GM12878 (cell line): ENCODE measurements around the gene TEAD4. TPM values are rescaled to one million over a fixed set of nuclear protein-coding genes. Genes with fewer than 3 reads are reported as not detected.

Experiments
- ATAC-seq: fragments of 200-7000 bp; cut with Tn5 transposase; 3 replicates; pipeline ENCODE4 v1.9.1; 2020; ENCODE audit warnings: mild to moderate bottlenecking, moderate library complexity
- BruUV-seq: library from RNA; stranded (reverse); fragments of 400-500 nt; replicated peaks from 2 replicates; lab custom pipeline; 2021; lab: Mats Ljungman, UMichigan
- CTCF ChIA-PET: fragments of 300-600 bp; sonication (Branson Sonifier 250); formaldehyde crosslinking; extraction: SDS; loops from one replicate; lab custom pipeline; 2021; ENCODE audit warnings: inconsistent platforms; lab: Yijun Ruan, JAX
- POLR2A ChIA-PET: fragments of 350-600 bp; formaldehyde crosslinking; extraction: SDS; loops from one replicate; lab custom pipeline; 2021; ENCODE audit warnings: inconsistent platforms; lab: Charles Lee
- RAD21 ChIA-PET: fragments of 300-600 bp; sonication (Branson Sonifier 250); formaldehyde crosslinking; loops from one replicate; lab custom pipeline; 2023; ENCODE audit warnings: antibody characterized with exemption; ENCODE audit not compliant: unreplicated experiment; lab: Charles Lee
- SMC1A ChIA-PET: fragments of 300-600 bp; sonication (Branson Sonifier 250); formaldehyde crosslinking; loops from one replicate; lab custom pipeline; 2023; ENCODE audit not compliant: unreplicated experiment, uncharacterized antibody; lab: Charles Lee
- DNase-seq: peaks from one replicate; pipeline ENCODE4 v3.0.0-alpha.2; 2011; ENCODE audit warnings: low read depth, low spot score
- FAIRE-seq: peaks from 3 replicates; lab custom pipeline; 2011; peaks lifted over from hg19 to GRCh38; lab: Jason Lieb, UNC
- H2AFZ ChIP-seq: 2 replicates; pipeline ENCODE4 v1.6.0; 2011; ENCODE audit warnings: low read depth, low read length, control low read depth; ENCODE audit not compliant: control insufficient read depth
- H3K27ac ChIP-seq: 2 replicates; pipeline ENCODE4 v1.5.1; 2011; ENCODE audit warnings: control low read depth; ENCODE audit not compliant: control insufficient read depth, insufficient read depth
- H3K27me3 ChIP-seq, 2 experiments: replicated peaks in 1 of 2; 2 replicates each; pipeline versions ENCODE4 v1.6.0 to v1.6.1; 2011; ENCODE audit warnings: low read length in 1 of 2; ENCODE audit not compliant: control insufficient read depth in 2 of 2, insufficient read depth in 2 of 2
- H3K36me3 ChIP-seq, 2 experiments: 2 replicates each; pipeline ENCODE4 v1.5.1; 2011; ENCODE audit warnings: low read length in 1 of 2; ENCODE audit not compliant: control insufficient read depth in 2 of 2, insufficient read depth in 2 of 2
- H3K4me1 ChIP-seq: 2 replicates; pipeline ENCODE4 v1.6.1; 2011; ENCODE audit warnings: mild to moderate bottlenecking, low read length, moderate library complexity, mixed read lengths; ENCODE audit not compliant: control insufficient read depth, insufficient read depth
- H3K4me2 ChIP-seq: 2 replicates; pipeline ENCODE4 v1.6.0; 2011; ENCODE audit warnings: control low read depth; ENCODE audit not compliant: control insufficient read depth, insufficient read depth
- H3K4me3 ChIP-seq: fragments of 200-600 bp; sonication (generic); 2 replicates; pipeline ENCODE4 v1.5.1; 2016
- H3K79me2 ChIP-seq: 2 replicates; pipeline ENCODE4 v1.6.0; 2011; ENCODE audit warnings: low read length; ENCODE audit not compliant: control insufficient read depth, insufficient read depth
- H3K9ac ChIP-seq: 2 replicates; pipeline ENCODE4 v1.8.0; 2011; ENCODE audit warnings: low read length, control low read depth, mixed read lengths; ENCODE audit not compliant: control insufficient read depth, insufficient read depth
- H3K9me3 ChIP-seq: replicated peaks from 3 replicates; pipeline ENCODE4 v1.5.1; 2011; ENCODE audit warnings: mild to moderate bottlenecking, low read length; ENCODE audit not compliant: control insufficient read depth, insufficient read depth
- H4K20me1 ChIP-seq: 2 replicates; pipeline ENCODE4 v1.6.0; 2011; ENCODE audit not compliant: control insufficient read depth, insufficient read depth
- ATF3 ChIP-seq: IDR thresholded peaks from 2 replicates; pipeline ENCODE4 v1.6.1; 2011; ENCODE audit warnings: low read depth, mild to moderate bottlenecking, low read length, moderate library complexity, borderline replicate concordance; ENCODE audit errors: extremely low read depth
- DPF2 ChIP-seq: fragments of 450-650 bp; IDR thresholded peaks from 2 replicates; pipeline ENCODE4 v1.6.1; 2017; ENCODE audit warnings: mild to moderate bottlenecking
- E2F8 ChIP-seq: fragments of 450-650 bp; IDR thresholded peaks from 2 replicates; pipeline ENCODE4 v1.6.1; 2018; ENCODE audit warnings: mild to moderate bottlenecking, low read depth, moderate library complexity; ENCODE audit not compliant: partially characterized antibody
- HSF1 ChIP-seq: fragments of 150-350 bp; IDR thresholded peaks from 2 replicates; pipeline ENCODE4 v1.6.1; 2014; ENCODE audit warnings: mild to moderate bottlenecking, low read depth, low read length
- IKZF2 ChIP-seq, 2 experiments: fragments of 450-650 bp; IDR thresholded peaks; 2 replicates each; pipeline ENCODE4 v1.6.1; 2017; ENCODE audit warnings: mild to moderate bottlenecking in 2 of 2, moderate library complexity in 2 of 2
- JUNB ChIP-seq: IDR thresholded peaks from 2 replicates; pipeline ENCODE4 v1.6.1; 2016; ENCODE audit warnings: antibody characterized with exemption, mild to moderate bottlenecking
- MLLT1 ChIP-seq: fragments of 450-650 bp; IDR thresholded peaks from 2 replicates; pipeline ENCODE4 v1.6.1; 2016; ENCODE audit warnings: mild to moderate bottlenecking
- MTA3 ChIP-seq: IDR thresholded peaks from 2 replicates; pipeline ENCODE4 v1.6.1; 2012; ENCODE audit warnings: low read length, inconsistent platforms, borderline replicate concordance
- MYC ChIP-seq: IDR thresholded peaks from 2 replicates; pipeline ENCODE4 v1.6.1; 2011; ENCODE audit warnings: mild to moderate bottlenecking, low read length, moderate library complexity, inconsistent platforms; ENCODE audit not compliant: insufficient read depth, insufficient replicate concordance, insufficient read length, severe bottlenecking
- PKNOX1 ChIP-seq: fragments of 450-650 bp; IDR thresholded peaks from 2 replicates; pipeline ENCODE4 v1.6.1; 2016; ENCODE audit warnings: mild to moderate bottlenecking
- RB1 ChIP-seq: fragments of 450-650 bp; formaldehyde crosslinking; IDR thresholded peaks from 2 replicates; pipeline ENCODE4 v1.6.1; 2017; ENCODE audit warnings: mild to moderate bottlenecking, borderline replicate concordance
- RELB ChIP-seq: fragments of 450-650 bp; IDR thresholded peaks from 2 replicates; pipeline ENCODE4 v1.6.1; 2017; ENCODE audit warnings: low read depth, mild to moderate bottlenecking, moderate library complexity
- SMAD5 ChIP-seq: IDR thresholded peaks from 2 replicates; pipeline ENCODE4 v1.6.1; 2016; ENCODE audit warnings: antibody characterized with exemption, low read depth
- WRNIP1 ChIP-seq: IDR thresholded peaks from 2 replicates; pipeline ENCODE4 v1.6.1; 2011; ENCODE audit warnings: low read depth, low read length, improper control_type of control experiment, borderline replicate concordance
- WGBS: methylation state at CpG from one replicate; pipeline ENCODE4 v1.1.6; 2016; ENCODE audit warnings: low lambda C conversion rate; ENCODE audit not compliant: insufficient replicate concordance, insufficient coverage; ENCODE audit errors: missing lambda C conversion rate; 5-methylcytosine and 5-hydroxymethylcytosine counted together
- in situ Hi-C: fragments of 300-500 bp; cut with MboI; formaldehyde crosslinking; loops from 9 replicates; pipeline ENCODE4 v1.14.3; 2018; ENCODE audit warnings: mixed read lengths
- intact Hi-C: fragments of 100-400 bp; cut with micrococcal nuclease; formaldehyde crosslinking; loops from one replicate; pipeline ENCODE4 v1.14.2; 2022; ENCODE audit not compliant: unreplicated experiment
- polyA plus RNA-seq, 11 experiments: library from polyadenylated mRNA; depleted of rRNA in 4 of 11; unstranded in 6 of 11; stranded (reverse) in 5 of 11; fragments of >200 nt; fragmentation: Nextera tagmentation in 4 of 11; fragmentation: Illumina TruSeq in 1 of 11; extraction: Ambion mirVana in 4 of 11; extraction: Trizol in 1 of 11; gene quantifications; 1 replicate in 1 of 11; 2 replicates in 10 of 11; pipeline versions ENCODE4 v1.2.1 to v1.2.3, GENCODE V29; 2011 to 2016; ENCODE audit warnings: inconsistent platforms in 2 of 11, missing spikeins in 2 of 11, low read depth in 1 of 11
- total RNA-seq, 4 experiments: library from RNA; depleted of rRNA in 3 of 4; stranded (reverse); fragments of >200 nt in 3 of 4; fragmentation: Illumina TruSeq in 1 of 4; extraction: Trizol in 1 of 4; gene quantifications; 2 replicates each; pipeline versions ENCODE4 v1.2.1 to v1.2.3, GENCODE V29; 2013 to 2021

Gene TEAD4
- total and polyA plus RNA-seq, 10 of the 15 experiments (the other 5 are each of a cell fraction or from before 2014, with no cell fraction given): 0.04 to 0.68 (median 0.31) TPM; not detected in 4

GRCh38 chr12:2974560-2974971 lies 15.4 kb downstream of the TEAD4 start (continued):
- TF ChIP-seq E2F8 (no peak), SMAD5 (no peak), RELB (no peak), ATF3 (no peak), JUNB (no peak)

- no peaks in the 10 kb centered on the region for H3K9me3 ChIP-seq
- 35% methylated on average over 6 of the region's 6 CpGs for WGBS
- no peak overlapping the region for H3K4me3 ChIP-seq
- H2AFZ ChIP-seq: no peak overlapping the region
- intact Hi-C loops (no loop called here), in situ Hi-C loops (no loop called here)
- DNase-seq (no peak), FAIRE-seq (no peak), ATAC-seq (no peak)
- no peak overlapping the region for H3K27ac ChIP-seq
- no peaks in the 10 kb centered on the region for H4K20me1 ChIP-seq
- H3K79me2 ChIP-seq: no peaks in the 10 kb centered on the region
- H3K27me3 ChIP-seq: no peaks in the 10 kb centered on the region; a peak in 1 of 4 replicates
- POLR2A ChIA-PET: no interaction called here
- no peak overlapping the region for H3K4me2 ChIP-seq
- CTCF ChIA-PET: no interaction called here
- no peaks in the 10 kb centered on the region for H3K36me3 ChIP-seq
- RAD21 ChIA-PET: interaction anchor here (0.7 kb wide), 1 partner anchor 678 kb away, joined by 3 read pairs; no protein-coding TSS in a partner anchor
- no TSS peak for BruUV-seq
- SMC1A ChIA-PET: no interaction called here
- no peaks in the 10 kb centered on the region for H3K4me1 ChIP-seq
- no peak overlapping the region for H3K9ac ChIP-seq
- TF ChIP-seq IKZF2 (IDR thresholded peaks at IDR 0.05) (no peak), MTA3 (no peak), DPF2 (no peak), MLLT1 (no peak), RB1 (no peak), WRNIP1 (no peak), PKNOX1 (no peak), HSF1 (no peak), MYC (no peak)
Observed at GRCh38 chr12:2976581-2976996, 17.4 kb downstream of the TEAD4 start.
